SK-N-SH (cell line): ENCODE results near the gene HAGHL. TPM values are rescaled to one million over a fixed set of nuclear protein-coding genes. Genes with fewer than 3 reads are reported as not detected.

Source experiments
- CTCF ChIA-PET: fragments of 300-600, 350-600 bp; formaldehyde crosslinking; extraction: SDS; loops from one replicate; lab custom pipeline; 2021; lab: Yijun Ruan, JAX
- POLR2A ChIA-PET: fragments of 350-600 bp; sonication (Branson Sonifier 250); formaldehyde crosslinking; extraction: SDS; loops from one replicate; lab custom pipeline; 2020; ENCODE audit warnings: antibody characterized with exemption, inconsistent platforms; lab: Yijun Ruan, JAX
- DNase-seq: peaks from one replicate; pipeline ENCODE4 v3.0.0; 2012
- H2AFZ ChIP-seq: fragments of 200-600 bp; sonication (generic); 2 replicates; pipeline ENCODE4 v1.8.1; 2016; ENCODE audit warnings: antibody characterized with exemption, mild to moderate bottlenecking, low read depth
- H3F3A ChIP-seq: fragments of 200-600 bp; sonication (generic); replicated peaks from 2 replicates; pipeline ENCODE3; 2016; ENCODE audit warnings: antibody characterized with exemption, mild to moderate bottlenecking; ENCODE audit not compliant: insufficient read depth
- H3K27ac ChIP-seq, 2 experiments: fragments of 200-500 bp in 1 of 2; fragments of 200-600 bp in 1 of 2; sonication (Bioruptor generic) in 1 of 2; sonication (generic), shearing (Covaris generic) in 1 of 2; 2 replicates each; pipeline versions ENCODE4 v1.5.1 to v1.6.1; 2014 to 2016; ENCODE audit warnings: low read depth in 2 of 2, inconsistent platforms in 1 of 2, low read length in 1 of 2, mild to moderate bottlenecking in 1 of 2, mixed read lengths in 1 of 2
- H3K27me3 ChIP-seq: fragments of 200-600 bp; sonication (generic), shearing (Covaris generic); 2 replicates; pipeline ENCODE4 v1.6.1; 2016; ENCODE audit warnings: mixed run types; ENCODE audit not compliant: insufficient read depth
- H3K36me3 ChIP-seq, 2 experiments: fragments of 200-500 bp in 1 of 2; fragments of 200-600 bp in 1 of 2; sonication (Bioruptor generic) in 1 of 2; sonication (generic) in 1 of 2; replicated peaks in 1 of 2; 2 replicates each; pipeline versions ENCODE3 to v1.5.1; 2014 to 2016; ENCODE audit warnings: low read length in 1 of 2, mild to moderate bottlenecking in 1 of 2; ENCODE audit not compliant: insufficient read depth in 2 of 2, control insufficient read depth in 1 of 2
- H3K4me1 ChIP-seq, 2 experiments: fragments of 200-500 bp in 1 of 2; fragments of 200-600 bp in 1 of 2; sonication (Bioruptor generic) in 1 of 2; sonication (generic), shearing (Covaris generic) in 1 of 2; 2 replicates each; pipeline versions ENCODE4 v1.5.1 to v1.6.1; 2014 to 2016; ENCODE audit warnings: low read depth in 1 of 2, low read length in 1 of 2, mixed run types in 1 of 2; ENCODE audit not compliant: insufficient read depth in 2 of 2, control insufficient read depth in 1 of 2
- H3K4me2 ChIP-seq: fragments of 200-600 bp; sonication (generic), shearing (Covaris generic); 2 replicates; pipeline ENCODE4 v1.6.1; 2017; ENCODE audit warnings: mixed run types
- H3K4me3 ChIP-seq, 2 experiments: fragments of 200-500 bp in 1 of 2; fragments of 200-600 bp in 1 of 2; sonication (Bioruptor generic) in 1 of 2; sonication (generic), shearing (Covaris generic) in 1 of 2; 2 replicates each; pipeline versions ENCODE4 v1.5.1 to v1.8.1; 2014 to 2016; ENCODE audit warnings: low read depth in 2 of 2, inconsistent platforms in 1 of 2, low read length in 1 of 2, mild to moderate bottlenecking in 1 of 2, mixed read lengths in 1 of 2, moderate library complexity in 1 of 2
- H3K79me2 ChIP-seq: fragments of 200-600 bp; sonication (generic); 2 replicates; pipeline ENCODE4 v1.8.1; 2017; ENCODE audit warnings: mild to moderate bottlenecking; ENCODE audit not compliant: insufficient read depth
- H3K9ac ChIP-seq: fragments of 200-600 bp; sonication (generic); 2 replicates; pipeline ENCODE4 v1.6.1; 2017; ENCODE audit warnings: mixed run types
- H3K9me2 ChIP-seq: fragments of 200-600 bp; sonication (generic); 2 replicates; pipeline ENCODE4 v1.6.1; 2017; ENCODE audit warnings: mixed run types
- H3K9me3 ChIP-seq: fragments of 200-600 bp; sonication (generic); 2 replicates; pipeline ENCODE4 v1.6.1; 2017; ENCODE audit warnings: mixed run types, mild to moderate bottlenecking, moderate library complexity
- H4K20me1 ChIP-seq: fragments of 200-600 bp; sonication (generic); 2 replicates; pipeline ENCODE4 v1.6.1; 2017; ENCODE audit warnings: mild to moderate bottlenecking, mixed run types; ENCODE audit not compliant: insufficient read depth
- CTCF ChIP-seq: fragments of 200-600 bp; sonication (generic); IDR thresholded peaks from 2 replicates; pipeline ENCODE4 v1.6.1; 2017; ENCODE audit warnings: antibody characterized with exemption, mild to moderate bottlenecking, moderate library complexity
- EZH2phosphoT487 ChIP-seq: fragments of 200-600 bp; sonication (generic); IDR thresholded peaks from 2 replicates; pipeline ENCODE4 v1.6.1; 2017; ENCODE audit warnings: low read depth, mixed run types, mild to moderate bottlenecking, antibody characterized with exemption, moderate library complexity, borderline replicate concordance
- FOSL2 ChIP-seq: IDR thresholded peaks from 2 replicates; pipeline ENCODE4 v1.4.0; 2012; ENCODE audit warnings: low read depth, mild to moderate bottlenecking, moderate library complexity, borderline replicate concordance
- FOXJ3 ChIP-seq: sonication (generic); formaldehyde crosslinking; IDR thresholded peaks from 2 replicates; pipeline ENCODE4 v1.5.1; 2020; ENCODE audit warnings: mild to moderate bottlenecking, missing genetic modification reagents
- FOXM1 ChIP-seq: IDR thresholded peaks from 2 replicates; pipeline ENCODE4 v1.4.0; 2012; ENCODE audit warnings: low read depth, mild to moderate bottlenecking
- GATA2 ChIP-seq: sonication (generic); formaldehyde crosslinking; IDR thresholded peaks from 2 replicates; pipeline ENCODE4 v1.5.0; 2020; ENCODE audit warnings: mild to moderate bottlenecking, missing genetic modification reagents
- MXI1 ChIP-seq: IDR thresholded peaks from 2 replicates; pipeline ENCODE4 v1.6.1; 2012; ENCODE audit warnings: mild to moderate bottlenecking, low read depth, low read length, improper control_type of control experiment
- NFIC ChIP-seq: IDR thresholded peaks from 2 replicates; pipeline ENCODE4 v1.4.0; 2012; ENCODE audit warnings: borderline replicate concordance
- NRF1 ChIP-seq: IDR thresholded peaks from 2 replicates; pipeline ENCODE4 v1.6.1; 2012; ENCODE audit warnings: low read depth, mild to moderate bottlenecking, low read length
- PBX3 ChIP-seq: IDR thresholded peaks from 2 replicates; pipeline ENCODE4; 2012
- POLR2AphosphoS5 ChIP-seq: IDR thresholded peaks from 2 replicates; pipeline ENCODE4 v1.6.1; 2012; ENCODE audit warnings: low read depth, low read length
- RCOR1 ChIP-seq: fragments of 150-350 bp; IDR thresholded peaks from 2 replicates; pipeline ENCODE4 v1.6.1; 2017; ENCODE audit warnings: antibody characterized with exemption, low read length
- TCF12 ChIP-seq: IDR thresholded peaks from 2 replicates; pipeline ENCODE4 v1.4.0; 2012
- TEAD4 ChIP-seq: IDR thresholded peaks from 2 replicates; pipeline ENCODE4 v1.4.0; 2012; ENCODE audit warnings: mild to moderate bottlenecking, borderline replicate concordance; ENCODE audit not compliant: insufficient read depth
- USF1 ChIP-seq: IDR thresholded peaks from 2 replicates; pipeline ENCODE4 v1.4.0; 2012; ENCODE audit warnings: low read depth, borderline replicate concordance
- USF2 ChIP-seq: fragments of 150-350 bp; IDR thresholded peaks from 2 replicates; pipeline ENCODE4 v1.6.1; 2017; ENCODE audit warnings: antibody characterized with exemption, low read length, low read depth, borderline replicate concordance
- YY1 ChIP-seq: IDR thresholded peaks from 2 replicates; pipeline ENCODE4 v1.4.0; 2012; ENCODE audit warnings: low read depth, mild to moderate bottlenecking
- WGBS: methylation state at CpG from one replicate; pipeline ENCODE4 v1.1.6; 2017; ENCODE audit warnings: low lambda C conversion rate; 5-methylcytosine and 5-hydroxymethylcytosine counted together
- polyA plus RNA-seq, 3 experiments: library from polyadenylated mRNA; depleted of rRNA; stranded (reverse); fragments of >200 nt; gene quantifications; 2 replicates each; pipeline ENCODE4 v1.2.3, GENCODE V29; 2012
- TF ChIP-seq, protein P1 (sequence below): IDR thresholded peaks from 2 replicates; pipeline ENCODE4 v1.4.0; 2012; ENCODE audit warnings: low read depth

Gene HAGHL
- polyA plus RNA-seq, 1 of the 3 experiments (the other 2 are of a cell fraction), result 65.5 TPM

DNA sequence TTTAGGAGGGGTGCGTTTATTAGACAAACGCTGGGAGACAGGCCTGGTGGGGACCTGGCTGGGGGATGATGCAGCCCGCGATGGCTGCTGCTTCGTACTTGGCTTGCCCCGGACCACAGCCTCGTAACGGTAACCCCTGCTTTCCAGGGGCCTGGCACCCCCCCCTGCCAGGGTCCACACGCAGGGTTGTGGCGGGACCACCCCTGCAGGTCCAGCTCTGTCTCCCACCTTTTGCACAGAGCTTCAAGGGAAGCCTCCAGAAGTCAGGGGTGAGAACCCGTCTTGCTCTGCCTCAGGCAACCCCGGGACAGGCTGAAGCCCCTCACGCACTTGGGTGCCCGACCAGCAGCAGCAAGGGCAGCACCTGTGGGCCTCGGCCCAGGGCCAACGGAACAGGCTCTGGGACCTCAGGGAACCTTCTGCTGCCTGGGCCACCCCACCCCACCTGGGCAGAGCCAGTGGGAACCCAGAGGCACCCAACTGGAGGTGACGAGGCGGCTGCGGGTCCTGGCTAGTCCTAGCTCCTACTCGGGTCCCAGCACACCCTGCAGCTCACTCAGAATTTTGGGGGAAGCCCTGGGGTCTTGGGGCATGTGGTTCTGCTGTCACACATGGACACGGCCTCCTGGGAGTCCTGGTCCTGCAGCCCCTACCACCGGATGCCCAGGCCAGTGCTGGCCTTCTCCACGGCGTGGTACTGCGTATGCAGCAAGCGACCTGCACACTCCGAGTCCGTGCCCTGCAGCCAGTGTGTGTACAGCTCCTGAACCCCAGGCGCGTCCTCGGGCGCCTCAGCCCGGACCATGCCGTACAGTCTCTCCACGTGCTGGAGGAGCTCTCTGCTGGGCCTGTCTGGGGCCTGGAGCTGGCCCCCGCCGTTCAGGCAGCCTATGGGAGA lies 3.1 kb downstream of the HAGHL start:
- ChIA-PET POLR2A (interaction anchor here (1.0 to 3.0 kb wide), 4 partner anchors 8 to 18 kb away, joined by 3 to 16 read pairs (median 3); no protein-coding TSS in a partner anchor), CTCF (interaction anchor here (5.2 to 20.3 kb wide), 2 partner anchors 10 to 17 kb away, joined by 33 to 358 read pairs; partner anchors contain the start of genes ANTKMT, CIAO3, FBXL16 and METRN)
- 90% methylated on average over 7 of the region's 37 CpGs for WGBS
- no peaks in the 10 kb centered on the region for H3K27me3 ChIP-seq
- 0 out of 2 replicates have a peak, but pooled peaks cover 2% of the 10 kb centered on the region for H4K20me1 ChIP-seq
- no peak for TF ChIP-seq RCOR1
- TF ChIP-seq GATA2, result no peak
- TF ChIP-seq USF2, result no peak
- TF ChIP-seq EZH2phosphoT487, result no peak
- no peak for TF ChIP-seq NFIC
- no peak for TF ChIP-seq CTCF
- no peak for TF ChIP-seq TEAD4
- TF ChIP-seq FOXM1, result no peak
- no peak for TF ChIP-seq NRF1
- no peak for TF ChIP-seq PBX3
- TF ChIP-seq, protein P1, sequence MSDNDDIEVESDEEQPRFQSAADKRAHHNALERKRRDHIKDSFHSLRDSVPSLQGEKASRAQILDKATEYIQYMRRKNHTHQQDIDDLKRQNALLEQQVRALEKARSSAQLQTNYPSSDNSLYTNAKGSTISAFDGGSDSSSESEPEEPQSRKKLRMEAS, result no peak
- no peak for TF ChIP-seq USF1
- no peak for TF ChIP-seq FOSL2
- TF ChIP-seq FOXJ3 (CRISPR knock-in tag), result no peak
- no peak for TF ChIP-seq YY1
- no peak for TF ChIP-seq TCF12
- no peak for TF ChIP-seq POLR2AphosphoS5
- TF ChIP-seq MXI1, result no peak
- peaks cover 0 to 14% of the 10 kb centered on the region in 2 experiments; a peak in 1 of 4 replicates for H3K4me1 ChIP-seq
- no peaks in the 10 kb centered on the region for H3K9me3 ChIP-seq
- H3K36me3 ChIP-seq, result peaks cover 0 to 18% of the 10 kb centered on the region in 2 experiments
- H3K9me2 ChIP-seq, result no peaks in the 10 kb centered on the region
- H3F3A ChIP-seq, result peaks cover 13% of the 10 kb centered on the region
- no peaks in the 10 kb centered on the region for H3K79me2 ChIP-seq
- H2AFZ ChIP-seq, result no peak overlapping the region
- H3K4me3 ChIP-seq, result no peak overlapping the region
- H3K27ac ChIP-seq, result no peak overlapping the region
- H3K4me2 ChIP-seq, result no peak overlapping the region
- no peak overlapping the region for H3K9ac ChIP-seq
- DNase-seq, result no peak
